Mesothelial cell of epicardium (in vitro differentiated cells): ENCODE measurements around the gene DNAJC1. TPM values are rescaled to one million over a fixed set of nuclear protein-coding genes. Genes with fewer than 3 reads are reported as not detected.

Source experiments
- DNase-seq, 2 experiments: peaks; one replicate each; pipeline ENCODE4 v3.0.0; 2021; ENCODE audit warnings: low spot score in 2 of 2; ENCODE audit not compliant: unreplicated experiment in 2 of 2
- H3K27ac Mint-ChIP-seq: 2 replicates; pipeline ENCODE4 v1.8.0; 2021; ENCODE audit warnings: mixed read lengths
- H3K27me3 Mint-ChIP-seq: 2 replicates; pipeline ENCODE4 v1.8.0; 2021; ENCODE audit warnings: low read depth, mixed read lengths
- H3K36me3 Mint-ChIP-seq: 2 replicates; pipeline ENCODE4 v1.8.0; 2021; ENCODE audit warnings: mixed read lengths
- H3K4me1 Mint-ChIP-seq: 2 replicates; pipeline ENCODE4 v1.8.0; 2021; ENCODE audit warnings: mixed read lengths
- H3K4me3 Mint-ChIP-seq: 2 replicates; pipeline ENCODE4 v1.8.0; 2021; ENCODE audit warnings: mild to moderate bottlenecking, moderate library complexity, mixed read lengths
- H3K9me3 Mint-ChIP-seq: 2 replicates; pipeline ENCODE4 v1.8.0; 2021; ENCODE audit warnings: mixed read lengths
- total RNA-seq: library from RNA; stranded (reverse); gene quantifications from 3 replicates; pipeline ENCODE4 v1.2.1, GENCODE V29; 2021
- TF ChIP-seq, protein P1 (sequence below): fragments of 200-600 bp; sonication (generic); IDR thresholded peaks from one replicate; pipeline ENCODE4 v1.5.0; 2021; ENCODE audit warnings: antibody characterized with exemption; ENCODE audit not compliant: unreplicated experiment

The DNAJC1 gene
- total RNA-seq, 1 donor from 2014 or later, result 27.2 TPM

DNA sequence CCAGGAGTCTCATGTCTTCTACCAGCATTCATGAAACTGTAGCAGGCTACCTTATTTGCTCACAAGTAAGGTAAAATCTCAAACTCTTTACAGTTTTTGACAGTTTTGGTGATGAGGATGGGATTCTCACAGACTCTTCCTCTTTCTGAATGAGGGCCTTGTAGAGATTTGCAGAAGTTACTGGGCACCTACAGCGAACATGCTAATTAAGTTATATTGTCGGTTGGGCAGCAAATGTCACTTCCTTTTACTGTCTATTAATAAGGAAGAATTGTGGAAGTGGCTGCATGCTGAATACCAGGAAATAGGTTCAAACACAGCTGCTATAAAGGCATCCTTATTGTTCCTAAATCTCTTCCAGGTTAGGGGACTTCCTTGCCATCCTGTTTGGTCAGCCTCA is 189.6 kb downstream of the DNAJC1 start:
- TF ChIP-seq, protein P1, sequence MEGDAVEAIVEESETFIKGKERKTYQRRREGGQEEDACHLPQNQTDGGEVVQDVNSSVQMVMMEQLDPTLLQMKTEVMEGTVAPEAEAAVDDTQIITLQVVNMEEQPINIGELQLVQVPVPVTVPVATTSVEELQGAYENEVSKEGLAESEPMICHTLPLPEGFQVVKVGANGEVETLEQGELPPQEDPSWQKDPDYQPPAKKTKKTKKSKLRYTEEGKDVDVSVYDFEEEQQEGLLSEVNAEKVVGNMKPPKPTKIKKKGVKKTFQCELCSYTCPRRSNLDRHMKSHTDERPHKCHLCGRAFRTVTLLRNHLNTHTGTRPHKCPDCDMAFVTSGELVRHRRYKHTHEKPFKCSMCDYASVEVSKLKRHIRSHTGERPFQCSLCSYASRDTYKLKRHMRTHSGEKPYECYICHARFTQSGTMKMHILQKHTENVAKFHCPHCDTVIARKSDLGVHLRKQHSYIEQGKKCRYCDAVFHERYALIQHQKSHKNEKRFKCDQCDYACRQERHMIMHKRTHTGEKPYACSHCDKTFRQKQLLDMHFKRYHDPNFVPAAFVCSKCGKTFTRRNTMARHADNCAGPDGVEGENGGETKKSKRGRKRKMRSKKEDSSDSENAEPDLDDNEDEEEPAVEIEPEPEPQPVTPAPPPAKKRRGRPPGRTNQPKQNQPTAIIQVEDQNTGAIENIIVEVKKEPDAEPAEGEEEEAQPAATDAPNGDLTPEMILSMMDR, result no peak
- no peak overlapping the region for H3K4me3 Mint-ChIP-seq
- no peaks in the 10 kb centered on the region for H3K27me3 Mint-ChIP-seq
- no peak for DNase-seq
- H3K9me3 Mint-ChIP-seq, result peaks cover 17% of the 10 kb centered on the region
- H3K27ac Mint-ChIP-seq, result no peak overlapping the region
- peaks cover 7% of the 10 kb centered on the region for H3K4me1 Mint-ChIP-seq
- H3K36me3 Mint-ChIP-seq, result peaks cover 14% of the 10 kb centered on the region

DNA sequence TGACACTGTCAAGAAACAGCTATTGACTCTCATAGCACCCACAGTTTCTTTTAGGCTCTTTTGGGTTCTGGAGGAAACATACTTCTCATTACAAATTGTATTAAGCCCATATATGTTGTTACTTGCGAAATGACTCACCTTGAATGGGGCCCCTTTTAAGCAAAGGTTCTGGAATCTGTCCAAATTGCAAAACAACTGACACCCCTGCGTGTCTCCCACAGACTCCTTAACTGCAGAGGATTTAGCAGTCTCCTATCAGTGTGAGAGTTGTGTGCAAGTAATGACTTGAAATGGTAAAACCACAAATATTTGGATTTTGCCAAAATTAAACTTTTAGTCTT is 192.3 kb downstream of the DNAJC1 start:
- Mint-ChIP-seq H3K36me3 (peaks cover 7% of the 10 kb centered on the region), H3K4me1 (peaks cover 6% of the 10 kb centered on the region), H3K9me3 (peaks cover 9% of the 10 kb centered on the region), H3K27ac (no peak overlapping the region), H3K27me3 (no peaks in the 10 kb centered on the region), H3K4me3 (no peak overlapping the region)
- DNase-seq, result no peak
- TF ChIP-seq, protein P1, result no peak

DNA sequence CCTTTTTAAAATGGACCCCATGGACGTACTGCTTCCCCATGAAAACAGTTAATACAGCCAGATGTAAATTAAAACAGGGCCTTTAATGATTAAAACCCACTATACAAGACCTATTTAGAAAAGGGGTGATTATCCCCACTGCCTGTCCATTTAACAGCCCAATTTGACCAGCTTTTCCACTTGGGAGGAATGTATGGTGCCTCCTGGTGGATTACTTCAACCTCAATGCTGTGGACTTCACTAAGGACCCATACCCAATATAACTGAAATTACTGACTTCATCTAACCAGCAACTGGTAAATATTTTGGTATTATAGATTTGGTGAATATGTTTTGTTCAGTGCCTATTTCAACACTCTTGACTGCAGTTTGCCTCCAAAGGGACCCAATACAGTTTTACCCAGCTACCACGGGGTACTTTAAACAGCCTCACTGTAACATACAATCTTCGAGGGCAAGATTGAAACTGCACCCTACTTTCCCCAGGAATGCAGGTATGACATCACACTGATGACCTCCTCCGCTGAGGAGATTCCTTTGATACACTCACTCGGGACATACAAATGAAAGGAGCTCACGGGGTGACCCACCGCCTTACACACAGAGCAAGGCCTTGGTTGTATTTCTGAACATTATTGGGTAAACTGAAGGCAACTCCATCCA is 192.8 kb downstream of the DNAJC1 start:
- Mint-ChIP-seq H3K27ac (no peak overlapping the region), H3K9me3 (peaks cover 9% of the 10 kb centered on the region), H3K27me3 (no peaks in the 10 kb centered on the region), H3K4me3 (no peak overlapping the region), H3K4me1 (peaks cover 8% of the 10 kb centered on the region), H3K36me3 (peaks cover 7% of the 10 kb centered on the region)
- TF ChIP-seq, protein P1, result no peak
- no peak for DNase-seq

DNA sequence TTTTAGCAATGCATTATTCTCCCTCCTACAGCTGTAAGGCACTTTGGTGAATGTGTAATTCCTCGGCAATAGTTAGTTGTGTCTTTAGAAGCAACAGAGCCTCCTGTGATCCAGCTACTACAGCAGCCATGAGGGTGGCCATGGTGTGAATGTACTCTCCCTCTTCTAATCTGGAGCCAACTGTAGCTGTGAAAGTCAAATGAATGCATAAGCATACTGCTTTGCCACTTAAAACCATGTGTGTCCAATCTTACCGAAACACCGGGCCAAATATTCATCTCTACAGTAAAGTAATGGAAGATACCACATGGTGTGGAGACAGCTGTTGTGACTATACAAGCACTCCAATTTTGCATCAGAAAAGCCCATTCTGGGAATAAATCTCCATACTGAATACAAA is 195.0 kb downstream of the DNAJC1 start:
- peaks cover 9% of the 10 kb centered on the region for H3K4me1 Mint-ChIP-seq
- DNase-seq, result no peak
- no peaks in the 10 kb centered on the region for H3K36me3 Mint-ChIP-seq
- no peaks in the 10 kb centered on the region for H3K27me3 Mint-ChIP-seq
- TF ChIP-seq, protein P1, result no peak
- H3K27ac Mint-ChIP-seq, result no peak overlapping the region
- H3K9me3 Mint-ChIP-seq, result no peaks in the 10 kb centered on the region
- H3K4me3 Mint-ChIP-seq, result no peak overlapping the region

DNA sequence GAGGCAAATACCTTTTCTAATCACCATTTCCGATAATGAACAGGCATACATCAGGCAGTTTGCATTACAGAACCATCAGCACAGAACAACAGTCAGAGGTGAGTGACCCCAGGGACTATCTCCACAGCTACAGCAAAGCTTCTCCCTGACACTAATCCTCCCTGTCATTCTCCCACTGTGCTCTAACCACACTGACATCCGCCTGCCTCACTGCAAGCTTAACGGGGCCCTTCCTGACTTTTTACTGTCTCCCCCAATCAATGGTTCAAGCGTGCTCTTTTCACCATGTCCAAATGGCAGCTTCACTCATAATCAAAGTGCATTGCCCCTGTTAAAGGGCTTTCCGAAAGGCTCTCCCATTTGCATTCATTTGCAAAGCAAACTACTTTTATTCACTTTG is 196.3 kb downstream of the DNAJC1 start:
- TF ChIP-seq, protein P1, result no peak
- no peak overlapping the region for H3K27ac Mint-ChIP-seq
- peaks cover 15% of the 10 kb centered on the region for H3K4me1 Mint-ChIP-seq
- no peak overlapping the region for H3K4me3 Mint-ChIP-seq
- H3K9me3 Mint-ChIP-seq, result no peaks in the 10 kb centered on the region
- no peaks in the 10 kb centered on the region for H3K36me3 Mint-ChIP-seq
- no peak for DNase-seq
- H3K27me3 Mint-ChIP-seq, result no peaks in the 10 kb centered on the region

DNA sequence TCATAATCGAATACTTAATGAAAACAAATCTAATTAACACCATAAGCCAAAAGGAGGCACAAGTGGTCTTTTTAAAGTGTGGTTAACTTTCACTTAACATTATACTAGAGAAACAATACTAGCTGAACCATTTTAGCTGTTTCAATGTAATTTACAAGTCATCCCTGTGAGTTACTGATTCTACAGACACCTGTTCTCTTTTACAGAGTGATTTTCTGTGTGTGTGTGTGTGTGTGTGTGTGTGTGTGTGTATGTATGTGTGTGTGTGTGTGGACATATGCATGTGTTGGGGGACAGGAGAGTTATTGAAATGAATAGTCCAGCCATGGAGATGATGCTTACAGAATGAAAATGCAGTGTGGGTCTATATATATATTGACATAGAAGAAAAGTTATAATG is 200.2 kb downstream of the DNAJC1 start:
- Mint-ChIP-seq H3K27me3 (no peaks in the 10 kb centered on the region), H3K36me3 (peaks cover 12% of the 10 kb centered on the region), H3K4me3 (no peak overlapping the region), H3K4me1 (peaks cover 15% of the 10 kb centered on the region), H3K27ac (no peak overlapping the region), H3K9me3 (no peaks in the 10 kb centered on the region)
- TF ChIP-seq, protein P1, result no peak
- no peak for DNase-seq
